Hepatocyte (in vitro differentiated cells): ENCODE results near the gene ZFYVE27. TPM values are rescaled to one million over a fixed set of nuclear protein-coding genes. Genes with fewer than 3 reads are reported as not detected.

Experiments used
- DNase-seq: peaks from one replicate; pipeline ENCODE4 v3.0.0-alpha.2; 2016; ENCODE audit warnings: low spot score
- H2AFZ ChIP-seq: fragments of 200-600 bp; sonication (generic); 2 replicates; pipeline ENCODE4 v1.6.0; 2016; ENCODE audit warnings: antibody characterized with exemption, mild to moderate bottlenecking
- H3K27ac ChIP-seq: fragments of 200-600 bp; sonication (generic); 2 replicates; pipeline ENCODE4 v1.5.1; 2016; ENCODE audit warnings: mild to moderate bottlenecking
- H3K27me3 ChIP-seq: fragments of 200-600 bp; sonication (generic); 2 replicates; pipeline ENCODE4 v1.6.1; 2016
- H3K36me3 ChIP-seq: fragments of 200-600 bp; sonication (generic); replicated peaks from 2 replicates; pipeline ENCODE4 v1.5.1; 2016; ENCODE audit warnings: low read depth; ENCODE audit not compliant: insufficient read depth
- H3K4me1 ChIP-seq: fragments of 200-600 bp; sonication (generic); 2 replicates; pipeline ENCODE4 v1.5.1; 2016; ENCODE audit warnings: mild to moderate bottlenecking, moderate library complexity; ENCODE audit not compliant: insufficient read depth
- H3K4me2 ChIP-seq: fragments of 200-600 bp; sonication (generic); 2 replicates; pipeline ENCODE4 v1.6.0; 2016
- H3K4me3 ChIP-seq: fragments of 200-600 bp; sonication (generic); 2 replicates; pipeline ENCODE4 v1.5.1; 2016; ENCODE audit warnings: mild to moderate bottlenecking
- H3K79me2 ChIP-seq: fragments of 200-600 bp; sonication (generic); 2 replicates; pipeline ENCODE4 v1.6.0; 2017; ENCODE audit warnings: mild to moderate bottlenecking
- H3K9me2 ChIP-seq: fragments of 200-600 bp; sonication (generic); replicated peaks from 2 replicates; pipeline ENCODE4 v1.6.0; 2017; ENCODE audit warnings: mild to moderate bottlenecking; ENCODE audit not compliant: insufficient read depth
- H3K9me3 ChIP-seq: fragments of 200-600 bp; sonication (generic); 2 replicates; pipeline ENCODE4 v1.5.1; 2016; ENCODE audit warnings: low read depth, mild to moderate bottlenecking
- H4K20me1 ChIP-seq: fragments of 200-600 bp; sonication (generic); 2 replicates; pipeline ENCODE4 v1.6.0; 2016; ENCODE audit warnings: mild to moderate bottlenecking; ENCODE audit not compliant: insufficient read depth, poor library complexity, severe bottlenecking
- EZH2 ChIP-seq: fragments of 200-600 bp; sonication (generic); IDR thresholded peaks from 2 replicates; pipeline ENCODE4 v1.6.1; 2016; ENCODE audit warnings: antibody characterized with exemption, mild to moderate bottlenecking, borderline replicate concordance
- EZH2phosphoT487 ChIP-seq: fragments of 200-600 bp; sonication (generic); IDR thresholded peaks from one replicate; pipeline ENCODE4 v1.6.1; 2018; ENCODE audit warnings: antibody characterized with exemption, mild to moderate bottlenecking, low read depth, moderate library complexity; ENCODE audit not compliant: unreplicated experiment, severe bottlenecking
- WGBS: methylation state at CpG from one replicate; pipeline ENCODE4 v1.1.6; 2016; ENCODE audit warnings: low lambda C conversion rate; ENCODE audit errors: missing lambda C conversion rate; 5-methylcytosine and 5-hydroxymethylcytosine counted together
- polyA plus RNA-seq: library from polyadenylated mRNA; unstranded; fragments of >200 nt; fragmentation: Nextera tagmentation; extraction: Ambion mirVana; gene quantifications from 2 replicates; pipeline ENCODE4 v1.2.1, GENCODE V29; 2016
- total RNA-seq: library from RNA; depleted of rRNA; stranded (reverse); fragments of >200 nt; gene quantifications from 2 replicates; pipeline ENCODE4 v1.2.3, GENCODE V29; 2014
- TF ChIP-seq, protein P1 (sequence below): fragments of 200-600 bp; sonication (generic); IDR thresholded peaks from 2 replicates; pipeline ENCODE4 v1.5.1; 2016; ENCODE audit warnings: antibody characterized with exemption, mild to moderate bottlenecking; ENCODE audit not compliant: poor library complexity

ZFYVE27 gene
- total and polyA plus RNA-seq, 2 experiments from 2014 or later: 24.9 to 30.3 TPM

GRCh38 chr10:97734021-97734420 lies 2.9 kb upstream of the ZFYVE27 start:
- H3K4me3 ChIP-seq: no peak overlapping the region
- H3K27me3 ChIP-seq: no peaks in the 10 kb centered on the region
- no peaks in the 10 kb centered on the region for H3K9me2 ChIP-seq
- H3K4me1 ChIP-seq: peaks cover 8% of the 10 kb centered on the region
- DNase-seq: no peak
- TF ChIP-seq, protein P1, sequence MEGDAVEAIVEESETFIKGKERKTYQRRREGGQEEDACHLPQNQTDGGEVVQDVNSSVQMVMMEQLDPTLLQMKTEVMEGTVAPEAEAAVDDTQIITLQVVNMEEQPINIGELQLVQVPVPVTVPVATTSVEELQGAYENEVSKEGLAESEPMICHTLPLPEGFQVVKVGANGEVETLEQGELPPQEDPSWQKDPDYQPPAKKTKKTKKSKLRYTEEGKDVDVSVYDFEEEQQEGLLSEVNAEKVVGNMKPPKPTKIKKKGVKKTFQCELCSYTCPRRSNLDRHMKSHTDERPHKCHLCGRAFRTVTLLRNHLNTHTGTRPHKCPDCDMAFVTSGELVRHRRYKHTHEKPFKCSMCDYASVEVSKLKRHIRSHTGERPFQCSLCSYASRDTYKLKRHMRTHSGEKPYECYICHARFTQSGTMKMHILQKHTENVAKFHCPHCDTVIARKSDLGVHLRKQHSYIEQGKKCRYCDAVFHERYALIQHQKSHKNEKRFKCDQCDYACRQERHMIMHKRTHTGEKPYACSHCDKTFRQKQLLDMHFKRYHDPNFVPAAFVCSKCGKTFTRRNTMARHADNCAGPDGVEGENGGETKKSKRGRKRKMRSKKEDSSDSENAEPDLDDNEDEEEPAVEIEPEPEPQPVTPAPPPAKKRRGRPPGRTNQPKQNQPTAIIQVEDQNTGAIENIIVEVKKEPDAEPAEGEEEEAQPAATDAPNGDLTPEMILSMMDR: no peak
- TF ChIP-seq EZH2 (no peak), EZH2phosphoT487 (no peak)
- H3K36me3 ChIP-seq: no peaks in the 10 kb centered on the region
- H2AFZ ChIP-seq: no peak overlapping the region
- H3K9me3 ChIP-seq: no peaks in the 10 kb centered on the region
- H3K79me2 ChIP-seq: peaks cover 14% of the 10 kb centered on the region
- H4K20me1 ChIP-seq: no peaks in the 10 kb centered on the region
- 94% methylated on average over 6 of the region's 6 CpGs for WGBS
- H3K4me2 ChIP-seq: no peak overlapping the region
- H3K27ac ChIP-seq: no peak overlapping the region

GRCh38 chr10:97736403-97736901 lies 476 bp upstream of the ZFYVE27 start:
- 81% methylated on average over 13 of the region's 13 CpGs for WGBS
- H3K27ac ChIP-seq: no peak overlapping the region
- H3K27me3 ChIP-seq: no peaks in the 10 kb centered on the region
- H3K4me3 ChIP-seq: no peak overlapping the region
- peaks cover 8% of the 10 kb centered on the region for H3K4me1 ChIP-seq
- peaks cover 36% of the 10 kb centered on the region for H3K79me2 ChIP-seq
- H3K9me3 ChIP-seq: no peaks in the 10 kb centered on the region
- H3K9me2 ChIP-seq: no peaks in the 10 kb centered on the region
- TF ChIP-seq EZH2: no peak
- no peaks in the 10 kb centered on the region for H3K36me3 ChIP-seq
- peaks cover under 1% of the 10 kb centered on the region for H4K20me1 ChIP-seq
- DNase-seq: no peak
- H3K4me2 ChIP-seq: peak overlapping the region; percentile 62
- H2AFZ ChIP-seq: peak overlapping the region; percentile 86

DNA sequence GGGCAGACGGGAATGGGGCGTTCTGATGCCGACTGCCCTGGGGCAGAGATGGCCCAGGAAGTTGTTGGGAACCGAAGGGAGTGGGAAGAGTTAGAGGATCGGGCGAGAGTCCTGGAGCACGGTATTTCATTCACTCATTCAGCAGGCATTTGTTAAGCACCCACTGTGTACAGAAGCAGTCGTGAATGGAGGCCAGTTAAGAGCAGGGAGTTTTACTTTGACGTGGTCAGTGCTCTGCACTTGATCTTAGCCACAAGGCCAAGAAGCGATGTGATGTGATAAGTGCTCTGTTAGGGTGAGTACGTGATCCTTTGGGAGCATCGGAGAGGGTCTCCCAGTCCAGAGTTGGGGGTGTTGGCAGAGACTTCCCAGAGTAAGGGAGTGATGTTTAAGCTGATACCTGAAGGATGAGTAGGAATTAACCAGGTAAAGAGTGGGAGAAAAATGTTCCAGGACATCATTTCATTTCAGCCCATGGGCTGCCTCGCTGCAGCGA lies 890 bp downstream of the ZFYVE27 start:
- Histone ChIP-seq H3K79me2 (peaks cover 47% of the 10 kb centered on the region), H4K20me1 (peaks cover 9% of the 10 kb centered on the region)

GRCh38 chr10:97738616-97739015 lies 1.7 kb downstream of the ZFYVE27 start:
- no peaks in the 10 kb centered on the region for H3K9me3 ChIP-seq
- H3K27me3 ChIP-seq: no peaks in the 10 kb centered on the region
- H3K9me2 ChIP-seq: no peaks in the 10 kb centered on the region
- no peak overlapping the region for H3K4me3 ChIP-seq
- 92% methylated on average over 4 of the region's 4 CpGs for WGBS
- H3K27ac ChIP-seq: no peak overlapping the region
- H3K79me2 ChIP-seq: peaks cover 55% of the 10 kb centered on the region
- H2AFZ ChIP-seq: no peak overlapping the region
- H3K36me3 ChIP-seq: no peaks in the 10 kb centered on the region
- peaks cover 17% of the 10 kb centered on the region for H4K20me1 ChIP-seq
- H3K4me1 ChIP-seq: peaks cover 8% of the 10 kb centered on the region
- peak overlapping the region; percentile 82 for H3K4me2 ChIP-seq
- no peak for DNase-seq
- no peak for TF ChIP-seq EZH2phosphoT487
- no peak for TF ChIP-seq EZH2
- TF ChIP-seq, protein P1: no peak

More for the DNA sequence above, 890 bp downstream of the ZFYVE27 start:
- Histone ChIP-seq H3K4me2 (peak overlapping the region; percentile 82), H3K9me2 (no peaks in the 10 kb centered on the region), H3K9me3 (no peaks in the 10 kb centered on the region), H2AFZ (peak overlapping the region; percentile 64), H3K4me3 (peak overlapping the region; percentile 56), H3K4me1 (peaks cover 8% of the 10 kb centered on the region), H3K27ac (peak overlapping the region; percentile 94), H3K36me3 (no peaks in the 10 kb centered on the region), H3K27me3 (no peaks in the 10 kb centered on the region)
- WGBS: 29% methylated on average over 14 of the region's 14 CpGs
- TF ChIP-seq, protein P1: no peak
- no peak for TF ChIP-seq EZH2phosphoT487
- no peak for TF ChIP-seq EZH2
- DNase-seq: no peak
